HG03025 (cell line): ENCODE measurements around the gene GRIK1.

Experiments
- ATAC-seq: cut with Tn5 transposase; IDR thresholded peaks from one replicate; pipeline ENCODE4 v1.9.1; 2021; ENCODE audit warnings: mild to moderate bottlenecking, moderate library complexity; ENCODE audit not compliant: unreplicated experiment, low FRiP score

GRIK1 gene

DNA sequence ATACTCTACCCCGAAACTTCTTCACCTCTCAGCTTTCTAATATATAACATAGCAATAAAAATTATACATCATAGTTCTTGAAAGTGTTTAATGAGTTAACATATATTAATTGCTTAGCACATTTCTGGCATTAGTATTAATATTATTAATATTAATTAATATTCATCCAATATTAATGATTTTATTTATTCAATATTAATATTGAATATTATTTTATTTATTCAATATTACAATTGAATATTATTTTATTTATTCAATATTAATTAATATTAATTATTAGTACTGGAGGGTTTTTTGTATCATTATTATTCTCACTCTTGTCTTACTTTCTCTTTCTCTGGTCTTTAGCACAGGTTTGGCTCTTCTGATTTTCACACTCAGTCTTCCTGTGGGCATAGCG, 105.2 kb downstream of the GRIK1 start:
- no peak for ATAC-seq

DNA sequence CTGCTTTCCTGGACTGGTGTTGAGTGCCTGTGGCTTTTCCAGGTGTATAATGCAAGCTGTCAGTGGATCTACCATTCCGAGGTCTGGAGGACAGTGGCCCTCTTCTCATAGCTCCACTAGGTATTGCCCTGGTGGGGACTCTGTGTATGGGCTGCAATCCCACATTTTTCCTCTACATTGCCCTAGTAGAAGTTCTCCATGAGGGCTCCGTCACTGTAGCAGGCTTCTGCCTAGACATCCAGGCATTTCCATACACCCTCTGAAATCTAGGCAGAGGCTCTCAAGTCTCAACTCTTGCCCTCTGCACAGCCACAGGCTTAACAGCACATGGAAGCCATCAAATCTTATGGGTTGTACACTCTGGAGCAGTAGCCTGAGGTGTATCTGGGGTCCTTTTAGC, 107.6 kb downstream of the GRIK1 start:
- ATAC-seq, result no peak

DNA sequence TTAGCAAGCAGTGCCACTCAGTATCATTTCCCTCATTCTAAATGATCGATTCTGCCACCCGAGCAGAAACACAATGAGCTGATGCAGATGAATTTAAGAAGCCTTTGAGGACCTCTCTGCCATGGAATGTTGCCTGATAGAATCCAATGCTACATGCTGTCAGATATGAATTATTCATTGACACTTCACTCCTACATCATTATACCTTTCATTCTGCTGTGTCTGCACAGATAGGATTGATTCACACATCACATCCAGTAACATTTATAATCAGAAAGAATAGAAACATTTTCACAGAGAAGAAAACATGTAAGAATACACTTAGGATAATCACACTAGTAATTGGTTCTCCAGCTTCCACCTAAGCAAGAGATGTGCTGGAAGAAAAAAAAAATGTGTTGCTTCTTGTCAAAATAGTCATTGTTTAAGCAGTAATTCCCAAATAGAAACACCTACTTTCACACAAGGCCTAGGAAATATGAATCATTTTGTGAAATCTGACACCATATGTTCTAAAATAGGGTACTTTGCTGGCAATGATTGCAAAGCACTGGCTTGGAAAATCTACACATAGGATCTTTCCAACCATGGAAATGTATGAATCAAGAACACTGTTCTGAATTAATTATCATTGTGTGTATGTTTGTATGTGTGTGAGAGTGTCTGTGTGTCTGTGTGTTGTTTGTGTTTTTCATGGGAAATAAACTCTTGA, 110.1 kb downstream of the GRIK1 start:
- ATAC-seq, result no peak

DNA sequence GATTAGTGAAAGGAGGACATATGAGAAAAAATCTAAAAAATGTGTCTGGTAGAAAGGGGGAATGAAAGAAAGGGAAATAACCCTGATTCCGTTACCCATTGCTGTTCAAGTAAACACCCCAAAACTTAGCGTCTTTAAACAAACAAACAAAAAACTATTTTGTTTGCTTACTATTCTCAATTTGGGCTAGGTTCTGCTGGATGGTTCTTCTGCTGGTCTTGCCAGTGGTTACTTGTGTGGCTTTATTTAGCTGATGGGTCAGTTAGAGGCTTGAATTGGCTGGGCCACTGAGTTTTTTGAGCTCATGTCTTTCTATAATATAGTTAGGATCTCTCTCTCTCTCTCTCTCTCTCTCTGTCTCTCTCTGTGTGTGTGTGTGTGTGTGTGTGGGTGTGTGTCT, 112.1 kb downstream of the GRIK1 start:
- no peak for ATAC-seq

DNA sequence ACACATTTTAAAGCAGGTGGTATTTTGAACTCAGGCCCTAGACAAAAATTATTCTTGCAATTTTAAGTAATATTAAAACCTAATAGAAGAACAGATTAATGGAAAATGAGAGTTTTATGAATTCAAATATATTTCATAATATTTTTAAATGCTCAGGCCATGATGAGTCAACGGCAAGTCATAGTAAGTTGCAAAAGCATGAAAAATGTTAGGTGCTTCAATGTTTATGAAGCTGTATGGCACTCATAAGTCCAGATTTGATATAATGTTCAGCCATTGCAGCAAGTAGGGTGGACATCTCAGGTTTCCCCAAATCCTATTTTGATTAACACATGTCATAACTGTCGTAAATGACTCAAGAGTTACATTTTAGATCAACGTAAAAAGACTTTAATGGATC, 112.6 kb downstream of the GRIK1 start:
- no peak for ATAC-seq

DNA sequence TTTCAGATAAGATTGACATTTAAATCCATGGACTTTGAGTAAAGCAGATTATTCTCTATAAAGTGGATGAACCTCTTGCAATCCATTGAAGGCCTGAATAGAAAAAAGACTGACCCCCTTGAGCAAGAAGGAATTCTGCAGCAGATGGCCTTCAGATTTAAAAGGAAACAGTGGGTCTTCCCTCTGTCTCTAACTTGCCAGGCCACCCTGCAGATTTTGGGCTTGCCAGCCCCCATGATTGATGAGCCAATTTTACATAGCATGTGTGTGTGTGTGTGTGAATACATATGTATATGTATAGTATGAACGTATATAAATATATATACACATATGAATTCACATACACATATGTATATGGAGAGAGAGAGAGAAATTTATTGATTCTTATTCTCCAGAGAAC, 113.4 kb downstream of the GRIK1 start:
- ATAC-seq, result no peak

GRCh38 chr21:29825936-29826335, 113.9 kb downstream of the GRIK1 start:
- ATAC-seq, result no peak

GRCh38 chr21:29825345-29825744, 114.5 kb downstream of the GRIK1 start:
- ATAC-seq, result no peak

DNA sequence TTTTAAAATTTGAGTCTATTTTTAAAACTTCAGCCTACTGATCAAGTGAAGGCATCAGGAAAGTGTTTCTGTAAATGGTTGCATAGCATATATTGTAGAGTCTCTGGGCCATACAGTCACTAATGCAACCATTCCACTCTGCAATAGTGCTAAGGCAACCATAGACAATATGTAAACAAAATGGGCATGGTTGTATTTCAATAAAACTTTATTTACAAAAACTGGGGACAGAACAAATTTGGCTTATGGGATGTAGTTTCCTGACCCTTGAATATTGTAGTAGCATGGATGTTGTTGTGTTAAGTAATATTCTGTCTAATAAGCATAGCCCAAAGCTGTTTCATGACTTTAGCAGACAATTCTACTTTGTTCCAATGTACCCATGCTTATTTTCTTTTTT, 117.7 kb downstream of the GRIK1 start:
- no peak for ATAC-seq

- no peak for ATAC-seq
These were observed 118.6 kb downstream of the GRIK1 start for GRCh38 chr21:29821230-29821629.

- no peak for ATAC-seq
These were observed 120.0 kb downstream of the GRIK1 start for GRCh38 chr21:29819675-29820326.

DNA sequence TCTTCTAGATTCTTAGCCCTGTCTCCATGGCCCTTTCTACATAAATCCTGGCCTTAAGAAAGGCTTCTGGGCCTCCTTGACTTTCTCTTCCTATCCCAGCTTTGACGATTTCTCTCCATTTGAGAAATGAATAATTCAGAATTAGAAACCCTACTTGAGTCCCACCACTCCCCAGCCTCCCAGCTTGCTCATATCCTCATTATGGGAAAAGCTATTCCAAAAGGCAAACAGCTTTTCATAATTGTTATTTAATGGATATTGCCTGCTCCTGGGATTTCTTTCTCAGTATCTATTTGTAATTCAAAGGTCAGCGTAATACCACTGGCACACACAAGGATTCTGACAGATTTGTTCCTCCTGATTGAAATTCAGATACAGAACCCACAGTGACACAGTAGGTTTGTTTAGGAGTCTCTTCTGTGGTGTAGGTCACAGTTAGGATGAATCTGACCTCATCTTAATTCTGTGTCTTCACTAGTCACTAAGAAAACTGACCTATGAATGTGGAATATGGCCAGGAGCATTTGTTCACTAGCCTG, 121.3 kb downstream of the GRIK1 start:
- no peak for ATAC-seq

- no peak for ATAC-seq
These were observed 122.3 kb downstream of the GRIK1 start for GRCh38 chr21:29817450-29817849.

DNA sequence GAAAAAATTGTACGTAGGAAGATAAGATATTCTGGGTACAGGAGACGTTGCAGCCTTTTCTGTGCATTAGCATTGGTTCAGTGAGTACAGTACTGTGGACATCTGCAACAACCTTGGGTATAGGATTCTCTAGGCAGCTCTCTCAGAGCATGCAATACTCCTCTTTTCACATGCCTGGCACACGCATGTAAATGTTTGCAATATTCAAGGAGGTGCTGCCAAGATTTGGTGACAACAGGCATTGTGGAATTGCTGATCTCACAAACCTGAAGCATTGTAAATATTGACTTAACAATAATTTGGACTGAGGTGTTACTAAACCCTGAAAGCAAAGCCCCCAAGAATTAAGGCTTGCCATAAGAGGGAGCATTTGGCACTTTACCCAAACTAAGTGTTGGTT, 126.8 kb downstream of the GRIK1 start:
- ATAC-seq, result no peak

DNA sequence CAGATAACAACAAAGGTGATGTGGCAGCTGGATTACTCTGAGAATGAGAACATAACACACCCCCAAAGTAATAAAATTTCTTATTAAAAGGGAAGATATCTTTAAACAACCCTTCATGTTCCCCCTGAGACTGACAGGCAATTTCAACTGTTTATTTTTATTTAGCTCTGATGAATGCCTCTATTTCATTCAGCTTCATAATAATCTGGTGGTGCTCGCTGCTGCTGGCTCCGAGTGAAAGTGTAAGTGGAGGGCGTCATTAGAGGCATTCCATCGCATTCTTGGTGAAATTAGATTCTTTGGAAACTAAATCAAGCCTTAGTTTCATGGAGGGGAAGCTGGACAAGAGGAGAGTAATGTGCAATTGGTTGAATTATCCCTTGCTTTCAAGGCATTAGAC, 128.9 kb downstream of the GRIK1 start:
- ATAC-seq, result no peak

GRCh38 chr21:29808153-29808552, 131.6 kb downstream of the GRIK1 start:
- no peak for ATAC-seq

GRCh38 chr21:29805105-29805504, 134.7 kb downstream of the GRIK1 start:
- no peak for ATAC-seq

- no peak for ATAC-seq
These were observed 136.6 kb downstream of the GRIK1 start for GRCh38 chr21:29803191-29803590.

- ATAC-seq, result no peak
These were observed 138.7 kb downstream of the GRIK1 start for GRCh38 chr21:29801122-29801521.

DNA sequence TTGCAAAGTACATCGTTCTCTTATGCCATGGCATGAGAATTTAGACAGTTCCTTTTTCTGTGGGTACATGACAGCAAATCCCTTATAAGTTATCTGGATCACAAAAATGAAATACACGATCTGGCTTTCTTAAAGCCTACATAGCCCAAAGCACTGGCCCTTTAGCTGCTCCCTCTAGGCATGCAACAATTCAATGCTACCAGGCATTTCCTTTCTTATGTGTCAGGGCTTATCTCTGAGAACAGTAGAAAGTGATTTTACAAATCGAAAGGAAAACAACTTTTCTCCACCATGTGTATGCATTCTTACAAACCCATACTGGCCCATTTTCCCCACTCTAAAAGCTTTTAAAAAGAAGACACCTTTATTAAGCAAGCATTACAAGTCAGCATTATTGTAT, 139.7 kb downstream of the GRIK1 start:
- no peak for ATAC-seq

DNA sequence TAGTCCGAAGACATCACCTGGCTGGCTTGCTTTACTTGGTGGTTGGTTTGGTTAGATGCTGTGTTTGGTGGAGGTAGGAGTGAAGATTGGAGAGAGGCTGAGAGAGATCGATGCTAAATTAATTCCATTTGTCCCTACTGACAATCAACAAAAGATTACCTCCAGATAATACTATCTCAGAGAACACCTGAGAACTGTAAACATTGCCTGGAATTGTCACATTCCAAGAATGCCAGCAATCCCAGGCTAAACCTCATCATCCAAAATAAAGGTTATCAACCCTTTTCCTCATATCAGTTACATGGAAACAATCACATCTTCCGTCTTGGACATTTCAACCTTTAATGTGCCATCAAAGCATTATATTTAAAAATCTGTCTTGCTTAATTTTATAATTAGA, 141.0 kb downstream of the GRIK1 start:
- ATAC-seq, result no peak

GRCh38 chr21:29797155-29797554, 142.6 kb downstream of the GRIK1 start:
- no peak for ATAC-seq
